H1 (cell line): Measurements from ENCODE around the gene BIK. TPM values are rescaled to one million over a fixed set of nuclear protein-coding genes. Genes with fewer than 3 reads are reported as not detected.

Experiments
- CTCF ChIA-PET: fragments of 300-600 bp; sonication (Branson Sonifier 250); formaldehyde crosslinking; loops from one replicate; lab custom pipeline; 2021; ENCODE audit not compliant: partially characterized antibody; lab: Charles Lee
- POLR2A ChIA-PET: fragments of 300-600 bp; sonication (Branson Sonifier 250); formaldehyde crosslinking; loops from one replicate; lab custom pipeline; 2021; ENCODE audit warnings: inconsistent platforms; ENCODE audit not compliant: partially characterized antibody; lab: Charles Lee
- DNase-seq, 2 experiments: peaks; one replicate each; pipeline versions ENCODE4 v3.0.0 to v3.0.0-alpha.2; 2010 to 2022; ENCODE audit warnings: low spot score in 2 of 2, low read depth in 1 of 2, mixed read lengths in 1 of 2
- FAIRE-seq: peaks from 2 replicates; lab custom pipeline; 2011; peaks lifted over from hg19 to GRCh38; lab: Jason Lieb, UNC
- H2AFZ ChIP-seq: 2 replicates; pipeline ENCODE4 v1.8.1; 2012; ENCODE audit warnings: low read length, inconsistent platforms
- H2AK5ac ChIP-seq: 2 replicates; pipeline ENCODE4 v1.6.1; 2013; ENCODE audit warnings: low read depth, low read length
- H2BK120ac ChIP-seq: replicated peaks from 2 replicates; pipeline ENCODE3; 2013; ENCODE audit warnings: low read depth, low read length, inconsistent platforms
- H2BK12ac ChIP-seq: 2 replicates; pipeline ENCODE4 v1.6.1; 2013; ENCODE audit warnings: low read depth, low read length
- H2BK15ac ChIP-seq: 2 replicates; pipeline ENCODE4 v1.6.1; 2013; ENCODE audit warnings: low read length
- H2BK20ac ChIP-seq: 2 replicates; pipeline ENCODE4 v1.6.1; 2013; ENCODE audit warnings: low read length
- H2BK5ac ChIP-seq: 2 replicates; pipeline ENCODE4 v1.6.1; 2013; ENCODE audit warnings: low read depth, low read length
- H3K14ac ChIP-seq: 2 replicates; pipeline ENCODE4 v1.6.1; 2013; ENCODE audit warnings: inconsistent platforms; ENCODE audit not compliant: insufficient read length
- H3K18ac ChIP-seq: 2 replicates; pipeline ENCODE4 v1.6.1; 2013; ENCODE audit warnings: low read length; ENCODE audit errors: extremely low read depth
- H3K23ac ChIP-seq: 2 replicates; pipeline ENCODE4 v1.6.1; 2013; ENCODE audit warnings: inconsistent platforms; ENCODE audit not compliant: insufficient read length
- H3K23me2 ChIP-seq: 2 replicates; pipeline ENCODE4 v1.6.1; 2013; ENCODE audit warnings: low read depth, low read length
- H3K27ac ChIP-seq: 2 replicates; pipeline ENCODE4 v1.6.1; 2011; ENCODE audit warnings: low read depth, low read length, inconsistent platforms
- H3K27me3 ChIP-seq, 4 experiments: replicated peaks in 1 of 4; 1 replicate in 1 of 4; 2 replicates in 3 of 4; pipeline versions ENCODE4 v1.6.1 to v1.8.1; 2011 to 2013; ENCODE audit warnings: low read length in 3 of 4, mild to moderate bottlenecking in 3 of 4, inconsistent platforms in 2 of 4, mixed read lengths in 2 of 4, moderate library complexity in 1 of 4; ENCODE audit not compliant: control insufficient read depth in 3 of 4, insufficient read depth in 3 of 4; ENCODE audit errors: extremely low read depth in 1 of 4
- H3K36me3 ChIP-seq, 4 experiments: 2 replicates each; pipeline versions ENCODE4 v1.6.1 to v1.8.1; 2011 to 2013; ENCODE audit warnings: mild to moderate bottlenecking in 4 of 4, low read length in 3 of 4, moderate library complexity in 2 of 4, control low read depth in 1 of 4, inconsistent platforms in 1 of 4; ENCODE audit not compliant: insufficient read depth in 4 of 4, control insufficient read depth in 2 of 4
- H3K4ac ChIP-seq: replicated peaks from 2 replicates; pipeline ENCODE3; 2013; ENCODE audit warnings: low read length, low read depth, mixed read lengths, inconsistent platforms; ENCODE audit not compliant: insufficient read length
- H3K4me1 ChIP-seq, 4 experiments: replicated peaks in 1 of 4; 1 replicate in 1 of 4; 2 replicates in 3 of 4; pipeline versions ENCODE4 v1.6.1 to v1.8.1; 2011 to 2013; ENCODE audit warnings: low read length in 3 of 4, inconsistent platforms in 2 of 4, mixed read lengths in 1 of 4; ENCODE audit not compliant: insufficient read depth in 4 of 4, control insufficient read depth in 3 of 4
- H3K4me2 ChIP-seq, 2 experiments: 2 replicates each; pipeline versions ENCODE4 v1.6.1 to v1.8.1; 2011 to 2013; ENCODE audit warnings: low read depth in 2 of 2, low read length in 2 of 2, control low read depth in 1 of 2, inconsistent platforms in 1 of 2, mild to moderate bottlenecking in 1 of 2; ENCODE audit not compliant: insufficient read depth in 1 of 2
- H3K4me3 ChIP-seq, 4 experiments: fragments of 200-600, 300-600 bp in 1 of 4; sonication (generic), shearing (Covaris generic), sonication (Bioruptor Twin) in 1 of 4; 2 replicates each; pipeline versions ENCODE4 v1.5.1 to v1.8.1; 2011 to 2016; ENCODE audit warnings: low read length in 4 of 4, low read depth in 3 of 4, control low read depth in 2 of 4, inconsistent platforms in 2 of 4, mild to moderate bottlenecking in 2 of 4, mixed read lengths in 1 of 4, moderate library complexity in 1 of 4; ENCODE audit not compliant: insufficient read depth in 2 of 4; ENCODE audit errors: extremely low read depth in 1 of 4
- H3K56ac ChIP-seq: replicated peaks from 2 replicates; pipeline ENCODE3; 2013; ENCODE audit warnings: low read depth, mild to moderate bottlenecking, mixed read lengths, low read length, inconsistent platforms; ENCODE audit not compliant: insufficient read length
- H3K79me1 ChIP-seq: 2 replicates; pipeline ENCODE4 v1.6.1; 2013; ENCODE audit warnings: low read depth, low read length, control low read depth
- H3K79me2 ChIP-seq, 2 experiments: 2 replicates each; pipeline versions ENCODE4 v1.6.1 to v1.8.1; 2012 to 2013; ENCODE audit warnings: low read length in 2 of 2, mild to moderate bottlenecking in 2 of 2, inconsistent platforms in 1 of 2; ENCODE audit not compliant: insufficient read depth in 2 of 2, control insufficient read depth in 1 of 2
- H3K9ac ChIP-seq, 4 experiments: replicated peaks in 1 of 4; 1 replicate in 1 of 4; 2 replicates in 3 of 4; pipeline versions ENCODE4 v1.6.1 to v1.8.1; 2011 to 2013; ENCODE audit warnings: low read depth in 3 of 4, low read length in 3 of 4, control low read depth in 2 of 4, mild to moderate bottlenecking in 2 of 4, moderate library complexity in 2 of 4, inconsistent platforms in 1 of 4; ENCODE audit errors: extremely low read depth in 1 of 4
- H3K9me3 ChIP-seq, 2 experiments: 2 replicates each; pipeline versions ENCODE4 v1.6.1 to v1.8.1; 2012 to 2013; ENCODE audit warnings: mild to moderate bottlenecking in 2 of 2, moderate library complexity in 2 of 2, control low read depth in 1 of 2, inconsistent platforms in 1 of 2, low read depth in 1 of 2, low read length in 1 of 2, mixed read lengths in 1 of 2; ENCODE audit not compliant: insufficient read depth in 2 of 2
- H4K20me1 ChIP-seq, 2 experiments: replicated peaks in 1 of 2; 2 replicates each; pipeline versions ENCODE3 to v1.8.1; 2011 to 2013; ENCODE audit warnings: inconsistent platforms in 2 of 2, low read length in 2 of 2, mild to moderate bottlenecking in 1 of 2; ENCODE audit not compliant: insufficient read depth in 2 of 2, control insufficient read depth in 1 of 2
- H4K5ac ChIP-seq: 2 replicates; pipeline ENCODE4 v1.6.1; 2013; ENCODE audit warnings: low read length, low read depth, mixed read lengths, inconsistent platforms; ENCODE audit not compliant: insufficient read length
- H4K8ac ChIP-seq: 2 replicates; pipeline ENCODE4 v1.8.0; 2013; ENCODE audit warnings: mild to moderate bottlenecking, moderate library complexity, low read length, inconsistent platforms; ENCODE audit not compliant: insufficient read depth; ENCODE audit errors: extremely low read depth
- H4K91ac ChIP-seq: replicated peaks from 2 replicates; pipeline ENCODE3; 2013; ENCODE audit warnings: low read length, mixed read lengths, inconsistent platforms; ENCODE audit not compliant: insufficient read length
- ATF2 ChIP-seq: IDR thresholded peaks from 2 replicates; pipeline ENCODE4 v1.6.1; 2012; ENCODE audit warnings: low read length, inconsistent platforms
- BCL11A ChIP-seq, 2 experiments: IDR thresholded peaks; one replicate each; pipeline ENCODE4 v1.6.1; 2011; ENCODE audit warnings: low read depth in 2 of 2, low read length in 2 of 2, mild to moderate bottlenecking in 2 of 2
- BRCA1 ChIP-seq: IDR thresholded peaks from 2 replicates; pipeline ENCODE4 v1.6.1; 2012; ENCODE audit warnings: low read depth, low read length, improper control_type of control experiment
- CBX8 ChIP-seq: fragments of 300-800, 300-1000 bp; sonication (generic); IDR thresholded peaks from 2 replicates; pipeline ENCODE4 v1.7.1; 2016; ENCODE audit warnings: low read depth, low read length, borderline replicate concordance
- CREB1 ChIP-seq: IDR thresholded peaks from 2 replicates; pipeline ENCODE4 v1.6.1; 2012; ENCODE audit warnings: inconsistent platforms
- GABPA ChIP-seq: IDR thresholded peaks from 2 replicates; pipeline ENCODE4 v1.6.1; 2011; ENCODE audit warnings: mild to moderate bottlenecking, low read length, moderate library complexity, borderline replicate concordance; ENCODE audit not compliant: insufficient read depth
- GTF2F1 ChIP-seq: IDR thresholded peaks from 2 replicates; pipeline ENCODE4 v1.6.1; 2012; ENCODE audit warnings: low read depth, low read length, improper control_type of control experiment, borderline replicate concordance
- POU5F1 ChIP-seq: IDR thresholded peaks from 2 replicates; pipeline ENCODE4 v1.6.1; 2011; ENCODE audit warnings: low read depth, mild to moderate bottlenecking, low read length, moderate library complexity
- RXRA ChIP-seq: IDR thresholded peaks from 2 replicates; pipeline ENCODE4 v1.6.1; 2011; ENCODE audit warnings: low read depth, mild to moderate bottlenecking, low read length, moderate library complexity; ENCODE audit not compliant: insufficient read depth
- SUZ12 ChIP-seq: fragments of 200-600 bp; sonication (generic); IDR thresholded peaks from 2 replicates; pipeline ENCODE4 v1.6.1; 2012; ENCODE audit warnings: mild to moderate bottlenecking, inconsistent platforms, low read length, moderate library complexity, mixed read lengths
- USF2 ChIP-seq: IDR thresholded peaks from 2 replicates; pipeline ENCODE4 v1.6.1; 2011; ENCODE audit warnings: low read length, improper control_type of control experiment
- WGBS, 2 experiments: shearing (Covaris generic) in 1 of 2; methylation state at CpG; one replicate each; pipeline versions ENCODE4 v1.1.6 to v1.1.7; 2013 to 2015; ENCODE audit warnings: low lambda C conversion rate in 2 of 2, mixed read lengths in 2 of 2, inconsistent platforms in 1 of 2, low coverage in 1 of 2, missing lambda C conversion rate in 1 of 2; ENCODE audit not compliant: insufficient replicate concordance in 2 of 2, insufficient coverage in 1 of 2, insufficient read length in 1 of 2; ENCODE audit errors: extremely low coverage in 1 of 2, missing lambda C conversion rate in 1 of 2; 5-methylcytosine and 5-hydroxymethylcytosine counted together
- polyA plus RNA-seq, 7 experiments: library from polyadenylated mRNA; depleted of rRNA in 3 of 7; stranded (reverse) in 5 of 7; unstranded in 2 of 7; fragments of >200 nt in 5 of 7; fragments of 200-250 nt in 2 of 7; gene quantifications; 1 replicate in 5 of 7; 2 replicates in 1 of 7; 4 replicates in 1 of 7; pipeline versions ENCODE4 v1.2.1 to v1.2.3, GENCODE V29; 2011 to 2013; ENCODE audit warnings: missing spikeins in 2 of 7, mixed read lengths in 2 of 7
- total RNA-seq: library from RNA; stranded (reverse); fragmentation: NEBNext Ultra II Directional; extraction: Animal tissue kit (Norgen Biotek cat#: 25700); gene quantifications from 2 replicates; pipeline ENCODE4 v1.2.1, GENCODE V29; 2021

The BIK gene
- total and polyA plus RNA-seq, 2 of the 8 experiments (the other 6 are each of a cell fraction or from before 2014, with no cell fraction given): 3.3 to 5.5 TPM

- H3K18ac ChIP-seq: no peak overlapping the region
- H3K56ac ChIP-seq: no peak overlapping the region
- no peak overlapping the region for H2BK20ac ChIP-seq
- H3K36me3 ChIP-seq: no peaks in the 10 kb centered on the region
- ChIA-PET POLR2A (interaction anchor here (0.6 to 1.4 kb wide), 2 partner anchors 25 to 452 kb away, joined by 3 to 5 read pairs; partner anchors contain the start of gene POLDIP3), CTCF (interaction anchor here (0.6 to 0.8 kb wide), 2 partner anchors 9 to 314 kb away, joined by 4 to 5 read pairs; no protein-coding TSS in a partner anchor)
- H3K14ac ChIP-seq: no peak overlapping the region
- H2AFZ ChIP-seq: no peak overlapping the region
- H3K79me1 ChIP-seq: no peaks in the 10 kb centered on the region
- H2BK120ac ChIP-seq: no peak overlapping the region
- no peak overlapping the region for H3K27ac ChIP-seq
- no peak overlapping the region for H3K4ac ChIP-seq
- H4K91ac ChIP-seq: no peak overlapping the region
- no peak overlapping the region for H3K9ac ChIP-seq
- no peak overlapping the region for H4K5ac ChIP-seq
- H4K20me1 ChIP-seq: peaks cover 0 to 1% of the 10 kb centered on the region in 2 experiments
- H3K9me3 ChIP-seq: no peaks in the 10 kb centered on the region
- no peak overlapping the region for H2AK5ac ChIP-seq
- no peaks in the 10 kb centered on the region; a peak in 1 of 7 replicates for H3K4me1 ChIP-seq
- H3K23me2 ChIP-seq: no peaks in the 10 kb centered on the region
- no peaks in the 10 kb centered on the region for H3K27me3 ChIP-seq
- no peak overlapping the region; the same call in 1 of the 2 replicates for H2BK5ac ChIP-seq
- no peak overlapping the region for H3K4me3 ChIP-seq
- FAIRE-seq (no peak), DNase-seq (no peak)
- H4K8ac ChIP-seq: no peak overlapping the region
- H2BK12ac ChIP-seq: no peak overlapping the region
- H2BK15ac ChIP-seq: no peak overlapping the region
- no peak overlapping the region for H3K4me2 ChIP-seq
- no peaks in the 10 kb centered on the region for H3K79me2 ChIP-seq
- WGBS, 2 experiments: 91% methylated on average over 11 of the region's 11 CpGs; no CpG with 5 or more reads in 1 of the 2 experiments
- H3K23ac ChIP-seq: no peak overlapping the region
- no peak for TF ChIP-seq GTF2F1
- TF ChIP-seq RXRA: no peak
- no peak for TF ChIP-seq CREB1
- TF ChIP-seq SUZ12: no peak
- TF ChIP-seq ATF2: no peak
- TF ChIP-seq CBX8: no peak
- TF ChIP-seq GABPA: no peak
- TF ChIP-seq USF2: no peak
- TF ChIP-seq POU5F1: no peak
- TF ChIP-seq BCL11A (IDR thresholded peaks at IDR 0.05; ENCODE audit: low read depth in 2 of 2, low read length in 2 of 2): no peak
- TF ChIP-seq BRCA1: no peak
These were observed 43.6 kb upstream of the BIK start for GRCh38 chr22:43066844-43067385.
